ENCODE data around the gene BANP.
"Not testable (repeated sequence)": the region's sequence is repeated elsewhere in the genome, so short reads cannot be mapped to it uniquely, and the experiment has no call there.

DNA sequence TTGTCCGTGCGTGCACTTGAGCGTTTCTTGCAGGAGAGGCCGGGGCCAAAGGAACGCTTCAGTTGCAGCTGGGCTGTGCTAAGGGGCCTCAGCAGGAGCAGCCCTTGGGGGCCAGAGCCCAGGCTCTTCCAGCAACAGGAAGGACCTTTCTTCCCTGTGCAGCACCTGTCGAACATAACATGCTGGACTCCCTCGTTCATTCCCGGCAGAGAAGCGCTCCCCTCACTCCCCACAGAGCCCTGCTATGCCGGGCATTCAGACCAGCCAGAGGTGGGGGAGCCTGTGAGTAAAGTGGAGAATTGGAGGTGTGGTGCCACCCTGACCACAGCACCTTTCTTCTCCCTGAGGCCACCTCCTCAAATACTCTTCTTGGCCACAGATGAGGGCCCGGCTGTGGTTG, 94.1 kb downstream of the BANP start:
- TF ChIP-seq CTCF (tag by site-specific recombination; IDR thresholded peaks at IDR 0.05); TCF7L2 (IDR thresholded peaks at IDR 0.05; ENCODE audit: borderline replicate concordance, low read depth, low read length); ATF2 (tag by site-specific recombination; IDR thresholded peaks at IDR 0.05; ENCODE audit: low read depth); ZNF324 (tag by site-specific recombination; IDR thresholded peaks at IDR 0.05); ZNF449 (tag by site-specific recombination; IDR thresholded peaks at IDR 0.05); ZBTB1 (tag by site-specific recombination; IDR thresholded peaks at IDR 0.05); TSHZ1 (tag by site-specific recombination; IDR thresholded peaks at IDR 0.05; ENCODE audit: borderline replicate concordance); ZNF16 (tag by site-specific recombination; IDR thresholded peaks at IDR 0.05; ENCODE audit: low read depth); ZNF121 (tag by site-specific recombination; IDR thresholded peaks at IDR 0.05): not testable (repeated sequence)
- TF ChIP-seq, protein P1, sequence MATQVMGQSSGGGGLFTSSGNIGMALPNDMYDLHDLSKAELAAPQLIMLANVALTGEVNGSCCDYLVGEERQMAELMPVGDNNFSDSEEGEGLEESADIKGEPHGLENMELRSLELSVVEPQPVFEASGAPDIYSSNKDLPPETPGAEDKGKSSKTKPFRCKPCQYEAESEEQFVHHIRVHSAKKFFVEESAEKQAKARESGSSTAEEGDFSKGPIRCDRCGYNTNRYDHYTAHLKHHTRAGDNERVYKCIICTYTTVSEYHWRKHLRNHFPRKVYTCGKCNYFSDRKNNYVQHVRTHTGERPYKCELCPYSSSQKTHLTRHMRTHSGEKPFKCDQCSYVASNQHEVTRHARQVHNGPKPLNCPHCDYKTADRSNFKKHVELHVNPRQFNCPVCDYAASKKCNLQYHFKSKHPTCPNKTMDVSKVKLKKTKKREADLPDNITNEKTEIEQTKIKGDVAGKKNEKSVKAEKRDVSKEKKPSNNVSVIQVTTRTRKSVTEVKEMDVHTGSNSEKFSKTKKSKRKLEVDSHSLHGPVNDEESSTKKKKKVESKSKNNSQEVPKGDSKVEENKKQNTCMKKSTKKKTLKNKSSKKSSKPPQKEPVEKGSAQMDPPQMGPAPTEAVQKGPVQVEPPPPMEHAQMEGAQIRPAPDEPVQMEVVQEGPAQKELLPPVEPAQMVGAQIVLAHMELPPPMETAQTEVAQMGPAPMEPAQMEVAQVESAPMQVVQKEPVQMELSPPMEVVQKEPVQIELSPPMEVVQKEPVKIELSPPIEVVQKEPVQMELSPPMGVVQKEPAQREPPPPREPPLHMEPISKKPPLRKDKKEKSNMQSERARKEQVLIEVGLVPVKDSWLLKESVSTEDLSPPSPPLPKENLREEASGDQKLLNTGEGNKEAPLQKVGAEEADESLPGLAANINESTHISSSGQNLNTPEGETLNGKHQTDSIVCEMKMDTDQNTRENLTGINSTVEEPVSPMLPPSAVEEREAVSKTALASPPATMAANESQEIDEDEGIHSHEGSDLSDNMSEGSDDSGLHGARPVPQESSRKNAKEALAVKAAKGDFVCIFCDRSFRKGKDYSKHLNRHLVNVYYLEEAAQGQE (tag by site-specific recombination; IDR thresholded peaks at IDR 0.05), result not testable (repeated sequence)
